OCI-LY3 (cell line): ENCODE data around the gene P4HTM.

Source experiments
- CTCF ChIP-seq: fragments of 200-600, 300-600 bp; sonication (generic); IDR thresholded peaks from 2 replicates; pipeline ENCODE4 v1.5.1; 2014; ENCODE audit warnings: antibody characterized with exemption, low read length, low read depth
- EZH2phosphoT487 ChIP-seq: fragments of 200-600 bp; shearing (Covaris generic); IDR thresholded peaks from 2 replicates; pipeline ENCODE4 v1.6.1; 2018; ENCODE audit warnings: antibody characterized with exemption, mixed run types, low read depth

- TF ChIP-seq CTCF (no peak), EZH2phosphoT487 (no peak)
These were observed 4.1 kb upstream of the P4HTM start for GRCh38 chr3:48985831-48986376.
